ENCODE data around the gene YKT6. TPM values are rescaled to one million over a fixed set of nuclear protein-coding genes. Genes with fewer than 3 reads are reported as not detected.

Gene YKT6
- total and polyA plus RNA-seq, 2 of the 8 experiments (the other 6 are each of a cell fraction or from before 2014, with no cell fraction given) = 75.3 to 103 TPM

DNA sequence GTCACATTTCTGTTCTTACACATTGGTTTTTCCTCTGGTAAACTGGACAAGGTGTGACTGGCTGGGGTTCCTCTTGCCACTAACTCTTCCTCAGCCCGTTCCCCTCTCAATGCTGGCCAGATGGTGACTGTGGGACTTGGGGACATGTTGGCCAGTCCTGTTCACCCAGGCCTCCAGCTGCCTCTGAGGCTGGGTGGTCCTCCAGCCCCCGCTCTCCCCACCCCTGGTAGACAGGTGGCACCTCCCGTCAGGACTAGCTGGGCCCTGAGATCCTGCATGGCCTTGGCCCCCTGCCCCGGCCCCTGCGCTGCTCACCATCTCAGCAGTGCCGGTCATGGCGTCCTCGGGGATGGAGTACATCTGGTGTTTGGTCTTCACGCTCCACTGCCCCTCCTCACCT lies 48.8 kb upstream of the YKT6 start:
- Histone ChIP-seq H3K36me3 (ENCODE audit: control insufficient read depth in 2 of 4, insufficient read depth in 4 of 4, low read length in 3 of 4) (no peaks in the 10 kb centered on the region), H4K8ac (ENCODE audit: extremely low read depth, insufficient read depth, low read length) (no peak overlapping the region; the same call in 1 of the 2 replicates), H3K9ac (replicated peaks in 1 of 4; ENCODE audit: extremely low read depth in 1 of 4, low read depth in 3 of 4, low read length in 3 of 4) (no peak overlapping the region), H3K27me3 (replicated peaks in 1 of 4; ENCODE audit: control insufficient read depth in 3 of 4, extremely low read depth in 1 of 4, insufficient read depth in 3 of 4, low read length in 3 of 4) (no peaks in the 10 kb centered on the region; a peak in 3 of 7 replicates), H3K14ac (ENCODE audit: insufficient read length) (no peak overlapping the region), H2BK15ac (ENCODE audit: low read length) (no peak overlapping the region), H2BK20ac (ENCODE audit: low read length) (no peak overlapping the region), H3K79me2 (ENCODE audit: control insufficient read depth in 1 of 2, insufficient read depth in 2 of 2, low read length in 2 of 2) (no peaks in the 10 kb centered on the region), H3K56ac (replicated peaks; ENCODE audit: insufficient read length, low read depth, low read length) (no peak overlapping the region), H4K91ac (replicated peaks; ENCODE audit: insufficient read length, low read length) (no peak overlapping the region), H3K23ac (ENCODE audit: insufficient read length) (no peak overlapping the region), H2BK12ac (ENCODE audit: low read depth, low read length) (no peak overlapping the region), H3K4me1 (replicated peaks in 1 of 4; ENCODE audit: control insufficient read depth in 3 of 4, insufficient read depth in 4 of 4, low read length in 3 of 4) (peaks cover 0 to 4% (median 1%) of the 10 kb centered on the region in 4 experiments; a peak in 2 of 7 replicates), H2BK120ac (replicated peaks; ENCODE audit: low read depth, low read length) (no peak overlapping the region), H3K4me3 (ENCODE audit: extremely low read depth in 1 of 4, insufficient read depth in 2 of 4, low read depth in 3 of 4, low read length in 4 of 4) (no peak overlapping the region), H3K27ac (ENCODE audit: low read depth, low read length) (no peak overlapping the region), H3K9me3 (ENCODE audit: insufficient read depth in 2 of 2, low read depth in 1 of 2, low read length in 1 of 2) (no peaks in the 10 kb centered on the region), H2AK5ac (ENCODE audit: low read depth, low read length) (no peak overlapping the region), H4K5ac (ENCODE audit: insufficient read length, low read depth, low read length) (no peak overlapping the region), H3K4me2 (ENCODE audit: insufficient read depth in 1 of 2, low read depth in 2 of 2, low read length in 2 of 2) (no peak overlapping the region), H2BK5ac (ENCODE audit: low read depth, low read length) (no peak overlapping the region), H3K79me1 (ENCODE audit: low read depth, low read length) (no peaks in the 10 kb centered on the region), H3K23me2 (ENCODE audit: low read depth, low read length) (no peaks in the 10 kb centered on the region), H4K20me1 (replicated peaks in 1 of 2; ENCODE audit: control insufficient read depth in 1 of 2, insufficient read depth in 2 of 2, low read length in 2 of 2) (no peaks in the 10 kb centered on the region), H3K4ac (replicated peaks; ENCODE audit: insufficient read length, low read depth, low read length) (no peak overlapping the region), H3K18ac (ENCODE audit: extremely low read depth, low read length) (no peak overlapping the region), H2AFZ (ENCODE audit: low read length) (no peak overlapping the region)
- DNase-seq (ENCODE audit: low read depth in 1 of 2, low spot score in 2 of 2) (no peak), FAIRE-seq (no peak)
- TF ChIP-seq FOSL1 (IDR thresholded peaks at IDR 0.05; ENCODE audit: insufficient read depth, low read depth, low read length) (no peak), EP300 (IDR thresholded peaks at IDR 0.05; ENCODE audit: borderline replicate concordance in 1 of 2, low read depth in 2 of 2, low read length in 2 of 2) (no peak), RNF2 (IDR thresholded peaks at IDR 0.05; ENCODE audit: borderline replicate concordance, low read depth, low read length, missing control alignments, poor library complexity, severe bottlenecking) (no peak)
- TF ChIP-seq, protein P1, sequence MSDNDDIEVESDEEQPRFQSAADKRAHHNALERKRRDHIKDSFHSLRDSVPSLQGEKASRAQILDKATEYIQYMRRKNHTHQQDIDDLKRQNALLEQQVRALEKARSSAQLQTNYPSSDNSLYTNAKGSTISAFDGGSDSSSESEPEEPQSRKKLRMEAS (IDR thresholded peaks at IDR 0.05) = no peak
- CTCF ChIA-PET (ENCODE audit: partially characterized antibody) = interaction anchor here (2.7 to 6.1 kb wide), 2 partner anchors 43 to 62 kb away, joined by 7 to 46 read pairs; no protein-coding TSS in a partner anchor
- POLR2A ChIA-PET (ENCODE audit: partially characterized antibody) = interaction anchor here (1.8 kb wide), 1 partner anchor 29 kb away, joined by 5 read pairs; the partner anchor contains the start of gene POLD2
- WGBS, 2 experiments (ENCODE audit: extremely low coverage in 1 of 2, insufficient coverage in 1 of 2, insufficient read length in 1 of 2, insufficient replicate concordance in 2 of 2, low coverage in 1 of 2, low lambda C conversion rate in 2 of 2, missing lambda C conversion rate in 1 of 2) = 93% methylated on average over 9 of the region's 9 CpGs; no CpG with 5 or more reads in 1 of the 2 experiments

Data from H1 (cell line).